K562 (cell line): ENCODE data around the gene DMD.

Source experiments
- KDM1A ChIP-seq, 2 experiments: fragments of 450-650 bp; IDR thresholded peaks; 2 replicates each; pipeline ENCODE4 v1.6.1; 2016; ENCODE audit warnings: mild to moderate bottlenecking in 2 of 2
- KLF6 ChIP-seq: fragments of 250-450 bp; sonication (Bioruptor Pico); IDR thresholded peaks from 2 replicates; pipeline ENCODE4 v1.4.0; 2020; ENCODE audit warnings: mild to moderate bottlenecking, moderate library complexity, borderline replicate concordance
- PHF8 ChIP-seq: fragments of 200-600 bp; sonication (generic); IDR thresholded peaks from 2 replicates; pipeline ENCODE4 v1.6.1; 2012; ENCODE audit warnings: mixed run types, mild to moderate bottlenecking, inconsistent platforms, low read length, moderate library complexity, borderline replicate concordance
- POLR2A ChIP-seq: fragments of 450-650 bp; conservative IDR thresholded peaks from 2 replicates; pipeline ENCODE4 v1.6.1; 2016
- PTRF ChIP-seq: fragments of 450-650 bp; IDR thresholded peaks from 2 replicates; pipeline ENCODE4 v1.6.1; 2016; ENCODE audit warnings: mild to moderate bottlenecking, missing genetic modification characterization, missing compliant biosample characterization
- RAD21 ChIP-seq, 2 experiments: fragments of 250-450 bp in 1 of 2; fragments of 450-650 bp in 1 of 2; sonication (Bioruptor Pico) in 1 of 2; formaldehyde crosslinking in 1 of 2; IDR thresholded peaks in 1 of 2; conservative IDR thresholded peaks in 1 of 2; 2 replicates each; pipeline versions ENCODE4 v1.4.0 to v1.8.0; 2020 to 2022; ENCODE audit warnings: mild to moderate bottlenecking in 2 of 2, moderate library complexity in 1 of 2
- RBM15 ChIP-seq: fragments of 200-400 bp; formaldehyde crosslinking; IDR thresholded peaks from 2 replicates; pipeline ENCODE4 v1.6.1; 2018; ENCODE audit warnings: mild to moderate bottlenecking, low read length, moderate library complexity; ENCODE audit not compliant: insufficient read depth
- SIN3A ChIP-seq, 2 experiments: fragments of 150-350 bp in 1 of 2; IDR thresholded peaks; 2 replicates each; pipeline ENCODE4 v1.6.1; 2011 to 2016; ENCODE audit warnings: borderline replicate concordance in 2 of 2, low read depth in 2 of 2, low read length in 2 of 2, mild to moderate bottlenecking in 2 of 2, moderate library complexity in 2 of 2; ENCODE audit not compliant: control insufficient read depth in 1 of 2
- SMARCC2 ChIP-seq: fragments of 450-650 bp; IDR thresholded peaks from 2 replicates; pipeline ENCODE4 v1.6.1; 2017; ENCODE audit warnings: antibody characterized with exemption, moderate library complexity, mild to moderate bottlenecking, low read depth
- USF1 ChIP-seq: sonication (generic); formaldehyde crosslinking; IDR thresholded peaks from 2 replicates; pipeline ENCODE4 v1.9.0; 2022; ENCODE audit warnings: mild to moderate bottlenecking, missing genetic modification reagents
- ZNF133 ChIP-seq: fragments of 250-450 bp; sonication (Bioruptor Pico); IDR thresholded peaks from 2 replicates; pipeline ENCODE4 v1.4.0; 2020; ENCODE audit warnings: mild to moderate bottlenecking
- ZNF75A ChIP-seq: fragments of 450-650 bp; formaldehyde crosslinking; IDR thresholded peaks from 2 replicates; pipeline ENCODE4 v1.4.0; 2020; ENCODE audit warnings: mild to moderate bottlenecking
- ZNF785 ChIP-seq: fragments of 250-450 bp; sonication (Bioruptor Pico); IDR thresholded peaks from 2 replicates; pipeline ENCODE4 v1.4.0; 2020; ENCODE audit warnings: mild to moderate bottlenecking
- TF ChIP-seq, protein P1 (sequence below), 3 experiments: IDR thresholded peaks in 2 of 3; conservative IDR thresholded peaks in 1 of 3; 2 replicates each; pipeline ENCODE4 v1.5.1; 2011 to 2012; ENCODE audit warnings: low read length in 3 of 3, mild to moderate bottlenecking in 3 of 3, control low read depth in 2 of 3, improper control_type of control experiment in 1 of 3, inconsistent platforms in 1 of 3, low read depth in 1 of 3, mixed read lengths in 1 of 3, moderate library complexity in 1 of 3; ENCODE audit not compliant: insufficient read depth in 2 of 3

GRCh38 chrX:31717474-31717873, 1493.9 kb downstream of the DMD start:
- TF ChIP-seq SMARCC2 (no peak), ZNF785 (CRISPR knock-in tag) (no peak), ZNF75A (no peak), USF1 (CRISPR knock-in tag) (no peak), SIN3A (IDR thresholded peaks at IDR 0.05; ENCODE audit: borderline replicate concordance in 2 of 2, control insufficient read depth in 1 of 2, low read depth in 2 of 2, low read length in 2 of 2) (no peak), RBM15 (no peak), PHF8 (no peak), ZNF133 (CRISPR knock-in tag) (no peak), KDM1A (IDR thresholded peaks at IDR 0.05) (no peak), POLR2A (no peak), KLF6 (CRISPR knock-in tag) (no peak), RAD21 (CRISPR knock-in tag; conservative IDR thresholded peaks at IDR 0.05 in 1 of 2, IDR thresholded peaks at IDR 0.05 in 1 of 2) (no peak), PTRF (tag) (no peak)
- TF ChIP-seq, protein P1, sequence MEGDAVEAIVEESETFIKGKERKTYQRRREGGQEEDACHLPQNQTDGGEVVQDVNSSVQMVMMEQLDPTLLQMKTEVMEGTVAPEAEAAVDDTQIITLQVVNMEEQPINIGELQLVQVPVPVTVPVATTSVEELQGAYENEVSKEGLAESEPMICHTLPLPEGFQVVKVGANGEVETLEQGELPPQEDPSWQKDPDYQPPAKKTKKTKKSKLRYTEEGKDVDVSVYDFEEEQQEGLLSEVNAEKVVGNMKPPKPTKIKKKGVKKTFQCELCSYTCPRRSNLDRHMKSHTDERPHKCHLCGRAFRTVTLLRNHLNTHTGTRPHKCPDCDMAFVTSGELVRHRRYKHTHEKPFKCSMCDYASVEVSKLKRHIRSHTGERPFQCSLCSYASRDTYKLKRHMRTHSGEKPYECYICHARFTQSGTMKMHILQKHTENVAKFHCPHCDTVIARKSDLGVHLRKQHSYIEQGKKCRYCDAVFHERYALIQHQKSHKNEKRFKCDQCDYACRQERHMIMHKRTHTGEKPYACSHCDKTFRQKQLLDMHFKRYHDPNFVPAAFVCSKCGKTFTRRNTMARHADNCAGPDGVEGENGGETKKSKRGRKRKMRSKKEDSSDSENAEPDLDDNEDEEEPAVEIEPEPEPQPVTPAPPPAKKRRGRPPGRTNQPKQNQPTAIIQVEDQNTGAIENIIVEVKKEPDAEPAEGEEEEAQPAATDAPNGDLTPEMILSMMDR (IDR thresholded peaks at IDR 0.05 in 2 of 3, conservative IDR thresholded peaks at IDR 0.05 in 1 of 3; ENCODE audit: insufficient read depth in 2 of 3, low read depth in 1 of 3, low read length in 3 of 3) = no peak
